ENCODE results near the gene PYGO2.

GRCh38 chr1:154959426-154959780, 2.2 kb downstream of the PYGO2 start:
- TF ChIP-seq CTCF (conservative IDR thresholded peaks at IDR 0.05): no peak
- no peak for TF ChIP-seq EZH2 (IDR thresholded peaks at IDR 0.05; ENCODE audit: low read depth)

All from PC-9 (cell line).